ACHN (cell line): ENCODE data around the gene CPNE6.
"Not testable (repeated sequence)": the region's sequence is repeated elsewhere in the genome, so short reads cannot be mapped to it uniquely, and the experiment has no call there.

Source experiments
- DNase-seq: peaks from one replicate; pipeline ENCODE4 v3.0.0-alpha.2; 2015
- in situ Hi-C: cut with HindIII; loops from 2 replicates; pipeline ENCODE4 v1.10.0; 2017; ENCODE audit warnings: low sequenced_read_pairs, low pct_ligation_motif_present, low pct_unique_long_range_greater_than_20kb

Gene CPNE6

GRCh38 chr14:24071144-24071697, at the start of gene CPNE6:
Gene CPNE6, plus strand, starts transcription at chr14:24071562. Its CDS starts 1,375 bp downstream, at chr14:24072937.
- in situ Hi-C loops, result no loop called here
- no peak for DNase-seq

- in situ Hi-C loops, result not testable (repeated sequence)
Observed at GRCh38 chr14:24024939-24025418, 46.4 kb upstream of the CPNE6 start.

GRCh38 chr14:24029687-24030086, 41.7 kb upstream of the CPNE6 start:
- DNase-seq, in situ Hi-C loops: not testable (repeated sequence)

More at GRCh38 chr14:24024939-24025418, 46.4 kb upstream of the CPNE6 start:
- not testable (repeated sequence) for DNase-seq

- in situ Hi-C loops, DNase-seq: not testable (repeated sequence)
Observed at GRCh38 chr14:24031331-24031730, 40.0 kb upstream of the CPNE6 start.

- peak; percentile 13 for DNase-seq
- in situ Hi-C loops, result no loop called here
Observed at GRCh38 chr14:24032727-24033418, 38.5 kb upstream of the CPNE6 start.

- in situ Hi-C loops, DNase-seq: not testable (repeated sequence)
Observed at GRCh38 chr14:24035769-24036168, 35.6 kb upstream of the CPNE6 start.

- in situ Hi-C loops, result no loop called here
Observed at GRCh38 chr14:24036169-24036962, 35.0 kb upstream of the CPNE6 start.

GRCh38 chr14:24036963-24037657, 34.3 kb upstream of the CPNE6 start:
- DNase-seq, in situ Hi-C loops: not testable (repeated sequence)

More at GRCh38 chr14:24036169-24036962, 35.0 kb upstream of the CPNE6 start:
- DNase-seq, result peak; percentile 62

GRCh38 chr14:24037658-24038037, 33.7 kb upstream of the CPNE6 start:
- in situ Hi-C loops, result no loop called here

GRCh38 chr14:24038686-24039085, 32.7 kb upstream of the CPNE6 start:
- in situ Hi-C loops, result no loop called here
- no peak for DNase-seq

More at GRCh38 chr14:24037658-24038037, 33.7 kb upstream of the CPNE6 start:
- DNase-seq, result no peak

GRCh38 chr14:24040692-24041091, 30.7 kb upstream of the CPNE6 start:
- in situ Hi-C loops, result no loop called here
- DNase-seq, result no peak

- DNase-seq, result no peak
- in situ Hi-C loops, result no loop called here
Observed at GRCh38 chr14:24042746-24043145, 28.6 kb upstream of the CPNE6 start.

- DNase-seq, result not testable (repeated sequence)
Observed at GRCh38 chr14:24049002-24049401, 22.4 kb upstream of the CPNE6 start.

GRCh38 chr14:24050753-24051152, 20.6 kb upstream of the CPNE6 start:
- in situ Hi-C loops, DNase-seq: not testable (repeated sequence)

More at GRCh38 chr14:24049002-24049401, 22.4 kb upstream of the CPNE6 start:
- in situ Hi-C loops, result not testable (repeated sequence)

GRCh38 chr14:24051176-24051788, 20.1 kb upstream of the CPNE6 start:
- in situ Hi-C loops, result no loop called here
- no peak for DNase-seq

- DNase-seq, result peak; percentile 54
- in situ Hi-C loops, result no loop called here
Observed at GRCh38 chr14:24051789-24052655, 19.3 kb upstream of the CPNE6 start, which contains the start of gene CARMIL3. Gene CARMIL3, plus strand, starts transcription at chr14:24052009. Its CDS starts 145 bp downstream, at chr14:24052154.
